Peyer's patch (tissue), 4 donors: ENCODE measurements around the gene EYS.

ENCODE experiments used
- POLR2A ChIP-seq, 2 donors: fragments of 450-650 bp; IDR thresholded peaks; one replicate each; pipeline ENCODE4 v1.5.1; 2017; ENCODE audit warnings: antibody characterized with exemption in 2 of 2, mild to moderate bottlenecking in 2 of 2, moderate library complexity in 2 of 2
- TF ChIP-seq, protein P1 (sequence below), 6 experiments: fragments of 450-650 bp in 4 of 6; fragments of 200-600 bp in 2 of 6; sonication (generic) in 1 of 6; IDR thresholded peaks; one replicate each; pipeline ENCODE4 v1.5.1; 2017 to 2019; ENCODE audit warnings: antibody characterized with exemption in 6 of 6, mild to moderate bottlenecking in 3 of 6, moderate library complexity in 1 of 6

DNA sequence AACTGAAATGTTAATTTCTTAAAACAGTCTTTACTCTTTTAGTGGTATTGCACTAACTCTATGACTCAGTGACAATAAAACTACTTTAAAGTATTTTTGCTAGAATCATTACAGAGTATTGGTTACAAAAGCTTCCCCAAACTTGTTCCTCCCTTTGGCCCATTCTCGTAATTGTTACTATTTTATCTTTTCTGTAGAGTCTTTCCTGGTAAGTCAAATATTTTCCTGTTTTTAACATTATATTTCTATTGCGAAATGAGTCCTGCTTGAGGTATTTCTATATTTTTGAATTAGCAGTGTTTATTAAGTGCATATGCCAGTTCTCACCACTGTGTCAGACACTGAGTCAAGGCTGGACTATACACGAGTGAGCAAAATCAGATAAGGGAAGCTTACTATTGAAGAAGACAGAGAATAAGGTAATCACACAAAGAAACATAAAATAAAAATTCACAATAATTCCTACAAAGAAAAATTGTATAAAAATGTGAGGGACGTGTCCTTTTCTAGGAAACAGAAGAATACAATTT lies 970.5 kb downstream of the EYS start:
- TF ChIP-seq POLR2A (IDR thresholded peaks at IDR 0.05), result no peak
- TF ChIP-seq, protein P1, sequence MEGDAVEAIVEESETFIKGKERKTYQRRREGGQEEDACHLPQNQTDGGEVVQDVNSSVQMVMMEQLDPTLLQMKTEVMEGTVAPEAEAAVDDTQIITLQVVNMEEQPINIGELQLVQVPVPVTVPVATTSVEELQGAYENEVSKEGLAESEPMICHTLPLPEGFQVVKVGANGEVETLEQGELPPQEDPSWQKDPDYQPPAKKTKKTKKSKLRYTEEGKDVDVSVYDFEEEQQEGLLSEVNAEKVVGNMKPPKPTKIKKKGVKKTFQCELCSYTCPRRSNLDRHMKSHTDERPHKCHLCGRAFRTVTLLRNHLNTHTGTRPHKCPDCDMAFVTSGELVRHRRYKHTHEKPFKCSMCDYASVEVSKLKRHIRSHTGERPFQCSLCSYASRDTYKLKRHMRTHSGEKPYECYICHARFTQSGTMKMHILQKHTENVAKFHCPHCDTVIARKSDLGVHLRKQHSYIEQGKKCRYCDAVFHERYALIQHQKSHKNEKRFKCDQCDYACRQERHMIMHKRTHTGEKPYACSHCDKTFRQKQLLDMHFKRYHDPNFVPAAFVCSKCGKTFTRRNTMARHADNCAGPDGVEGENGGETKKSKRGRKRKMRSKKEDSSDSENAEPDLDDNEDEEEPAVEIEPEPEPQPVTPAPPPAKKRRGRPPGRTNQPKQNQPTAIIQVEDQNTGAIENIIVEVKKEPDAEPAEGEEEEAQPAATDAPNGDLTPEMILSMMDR (IDR thresholded peaks at IDR 0.05), result no peak
